HepG2 (cell line): ENCODE data around the gene ACAT2. TPM values are rescaled to one million over a fixed set of nuclear protein-coding genes. Genes with fewer than 3 reads are reported as not detected.

Experiments
- BHLHE40 ChIP-seq: IDR thresholded peaks from 2 replicates; pipeline ENCODE4 v1.6.1; 2011; ENCODE audit warnings: low read length, improper control_type of control experiment
- CBX2 ChIP-seq, 2 experiments: fragments of 200-600 bp in 1 of 2; sonication (generic); formaldehyde crosslinking in 1 of 2; IDR thresholded peaks; 2 replicates each; pipeline versions ENCODE4 v1.7.0 to v1.8.1; 2018 to 2022; ENCODE audit warnings: low read depth in 2 of 2, low read length in 1 of 2, mild to moderate bottlenecking in 1 of 2, missing genetic modification reagents in 1 of 2
- DNMT1 ChIP-seq: sonication (generic); formaldehyde crosslinking; IDR thresholded peaks from 2 replicates; pipeline ENCODE4 v1.5.1; 2020; ENCODE audit warnings: mild to moderate bottlenecking, missing genetic modification reagents
- GFI1 ChIP-seq: sonication (generic); formaldehyde crosslinking; IDR thresholded peaks from 2 replicates; pipeline ENCODE4 v1.5.0; 2020; ENCODE audit warnings: missing genetic modification reagents, mild to moderate bottlenecking, borderline replicate concordance
- GLI4 ChIP-seq: sonication (generic); formaldehyde crosslinking; IDR thresholded peaks from 2 replicates; pipeline ENCODE4 v1.5.1; 2020; ENCODE audit warnings: missing genetic modification reagents, mild to moderate bottlenecking, moderate library complexity, borderline replicate concordance
- HMG20A ChIP-seq: IDR thresholded peaks from 2 replicates; pipeline ENCODE4 v1.6.1; 2016; ENCODE audit warnings: borderline replicate concordance
- MBD4 ChIP-seq: IDR thresholded peaks from 2 replicates; pipeline ENCODE4 v1.6.1; 2012; ENCODE audit warnings: low read length, inconsistent platforms, borderline replicate concordance
- MTF2 ChIP-seq: sonication (generic); formaldehyde crosslinking; IDR thresholded peaks from 2 replicates; pipeline ENCODE4 v1.5.0; 2020; ENCODE audit warnings: missing genetic modification reagents, borderline replicate concordance
- SCMH1 ChIP-seq: sonication (generic); formaldehyde crosslinking; IDR thresholded peaks from 2 replicates; pipeline ENCODE4 v1.9.0; 2021; ENCODE audit warnings: missing genetic modification reagents, mild to moderate bottlenecking, borderline replicate concordance
- SIX1 ChIP-seq: sonication (generic); formaldehyde crosslinking; IDR thresholded peaks from 2 replicates; pipeline ENCODE4 v1.4.0; 2020; ENCODE audit warnings: missing genetic modification reagents, borderline replicate concordance
- SIX4 ChIP-seq: sonication (generic); formaldehyde crosslinking; IDR thresholded peaks from 2 replicates; pipeline ENCODE4 v1.4.0; 2020; ENCODE audit warnings: missing genetic modification reagents
- TFE3 ChIP-seq: IDR thresholded peaks from 2 replicates; pipeline ENCODE4 v1.6.1; 2016
- THAP9 ChIP-seq: sonication (generic); formaldehyde crosslinking; IDR thresholded peaks from 2 replicates; pipeline ENCODE4; 2020; ENCODE audit warnings: missing genetic modification reagents, mild to moderate bottlenecking, borderline replicate concordance
- ZNF331 ChIP-seq: sonication (generic); formaldehyde crosslinking; IDR thresholded peaks from 2 replicates; pipeline ENCODE4 v1.4.0; 2020; ENCODE audit warnings: missing genetic modification reagents
- ZNF44 ChIP-seq: sonication (generic); formaldehyde crosslinking; IDR thresholded peaks from 2 replicates; pipeline ENCODE4 v1.5.1; 2020; ENCODE audit warnings: mild to moderate bottlenecking, missing genetic modification reagents
- ZNF501 ChIP-seq: sonication (generic); formaldehyde crosslinking; IDR thresholded peaks from 2 replicates; pipeline ENCODE4 v1.5.1; 2020; ENCODE audit warnings: mild to moderate bottlenecking, moderate library complexity, missing genetic modification reagents
- ZNF703 ChIP-seq: sonication (generic); formaldehyde crosslinking; IDR thresholded peaks from 2 replicates; pipeline ENCODE4 v1.5.1; 2020; ENCODE audit warnings: missing genetic modification reagents, mild to moderate bottlenecking, moderate library complexity, borderline replicate concordance
- ZXDC ChIP-seq: sonication (generic); formaldehyde crosslinking; IDR thresholded peaks from 2 replicates; pipeline ENCODE4 v1.5.0; 2020; ENCODE audit warnings: mild to moderate bottlenecking, missing genetic modification reagents
- polyA plus RNA-seq, 8 experiments: library from polyadenylated mRNA; depleted of rRNA in 3 of 8; stranded (reverse) in 7 of 8; unstranded in 1 of 8; fragments of >200 nt; fragmentation: Illumina TruSeq in 4 of 8; extraction: Trizol in 4 of 8; gene quantifications; 2 replicates each; pipeline versions ENCODE4 v1.2.1 to v1.2.3, GENCODE V29; 2011 to 2016; ENCODE audit warnings: low read depth in 4 of 8, missing spikeins in 1 of 8, mixed read lengths in 1 of 8; ENCODE audit not compliant: insufficient read depth in 1 of 8
- total RNA-seq, 5 experiments: library from RNA; depleted of rRNA; stranded (reverse); fragments of >200 nt; fragmentation: Illumina TruSeq; extraction: Trizol; gene quantifications; 2 replicates each; pipeline ENCODE4 v1.2.3, GENCODE V29; 2016; ENCODE audit warnings: low read depth in 1 of 5
- TF ChIP-seq, protein P1 (sequence below): sonication (generic); formaldehyde crosslinking; IDR thresholded peaks from 2 replicates; pipeline ENCODE4 v1.4.0; 2020; ENCODE audit warnings: mild to moderate bottlenecking, missing genetic modification reagents

Gene ACAT2
- total and polyA plus RNA-seq, 2 of the 13 experiments (the other 11 are each of a cell fraction or from before 2014, with no cell fraction given): 121 to 534 TPM

DNA sequence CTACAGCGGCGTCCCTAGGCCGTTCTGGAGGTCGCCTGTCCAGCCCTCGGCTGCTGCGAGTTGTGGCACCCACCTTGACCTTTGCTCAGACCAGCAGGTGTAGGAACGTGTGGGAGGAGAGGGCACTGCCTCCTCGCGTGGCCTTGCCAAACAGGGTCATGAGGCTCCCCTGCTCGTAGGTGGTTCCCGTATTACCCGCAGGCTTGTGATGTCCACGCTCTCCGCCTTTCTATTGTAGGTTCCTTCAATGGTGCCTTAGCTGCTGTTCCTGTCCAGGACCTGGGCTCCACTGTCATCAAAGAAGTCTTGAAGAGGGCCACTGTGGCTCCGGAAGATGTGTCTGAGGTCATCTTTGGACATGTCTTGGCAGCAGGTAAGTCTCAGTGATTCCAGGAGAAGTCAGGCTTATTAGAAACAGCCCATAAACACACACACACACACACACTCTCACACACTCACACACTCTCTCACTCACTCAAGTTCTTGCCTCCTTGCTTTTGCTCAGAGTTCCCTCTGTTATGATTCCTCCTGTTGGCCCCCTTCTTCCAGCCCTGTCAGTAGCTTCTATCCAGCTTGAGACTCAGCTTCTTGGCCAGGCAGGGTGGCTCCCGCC lies 942 bp downstream of the ACAT2 start (continued):
- TF ChIP-seq GLI4 (CRISPR knock-in tag) (0 out of 2 replicates have a peak, but pooled peaks have one; percentile 45), TFE3 (CRISPR knock-in tag) (peak; percentile 82), SIX4 (CRISPR knock-in tag) (no peak), THAP9 (peak; percentile 39; the same call in 1 of the 2 replicates), ZNF501 (CRISPR knock-in tag) (0 out of 2 replicates have a peak, but pooled peaks have one; percentile 32), ZNF44 (CRISPR knock-in tag) (0 out of 2 replicates have a peak, but pooled peaks have one; percentile 17), BHLHE40 (peak; percentile 67), SIX1 (0 out of 2 replicates have a peak, but pooled peaks have one; percentile 10), SCMH1 (no peak), GFI1 (CRISPR knock-in tag) (peak; percentile 60; the same call in 1 of the 2 replicates), ZXDC (CRISPR knock-in tag) (peak; percentile 76), ZNF703 (peak; percentile 76; the same call in 1 of the 2 replicates), ZNF331 (CRISPR knock-in tag) (peak; percentile 74), MBD4 (no peak), MTF2 (CRISPR knock-in tag) (no peak), HMG20A (CRISPR knock-in tag) (peak; percentile 60; the same call in 1 of the 2 replicates), CBX2 (IDR thresholded peaks at IDR 0.05; ENCODE audit: low read depth, low read length) (no peak), CBX2 (CRISPR knock-in tag; IDR thresholded peaks at IDR 0.05; ENCODE audit: low read depth) (peak; percentile 86; the same call in 1 of the 2 replicates), DNMT1 (CRISPR knock-in tag) (peak; percentile 88; the same call in 1 of the 2 replicates)
- TF ChIP-seq, protein P1, sequence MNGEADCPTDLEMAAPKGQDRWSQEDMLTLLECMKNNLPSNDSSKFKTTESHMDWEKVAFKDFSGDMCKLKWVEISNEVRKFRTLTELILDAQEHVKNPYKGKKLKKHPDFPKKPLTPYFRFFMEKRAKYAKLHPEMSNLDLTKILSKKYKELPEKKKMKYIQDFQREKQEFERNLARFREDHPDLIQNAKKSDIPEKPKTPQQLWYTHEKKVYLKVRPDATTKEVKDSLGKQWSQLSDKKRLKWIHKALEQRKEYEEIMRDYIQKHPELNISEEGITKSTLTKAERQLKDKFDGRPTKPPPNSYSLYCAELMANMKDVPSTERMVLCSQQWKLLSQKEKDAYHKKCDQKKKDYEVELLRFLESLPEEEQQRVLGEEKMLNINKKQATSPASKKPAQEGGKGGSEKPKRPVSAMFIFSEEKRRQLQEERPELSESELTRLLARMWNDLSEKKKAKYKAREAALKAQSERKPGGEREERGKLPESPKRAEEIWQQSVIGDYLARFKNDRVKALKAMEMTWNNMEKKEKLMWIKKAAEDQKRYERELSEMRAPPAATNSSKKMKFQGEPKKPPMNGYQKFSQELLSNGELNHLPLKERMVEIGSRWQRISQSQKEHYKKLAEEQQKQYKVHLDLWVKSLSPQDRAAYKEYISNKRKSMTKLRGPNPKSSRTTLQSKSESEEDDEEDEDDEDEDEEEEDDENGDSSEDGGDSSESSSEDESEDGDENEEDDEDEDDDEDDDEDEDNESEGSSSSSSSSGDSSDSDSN: peak; percentile 7; the same call in 1 of the 2 replicates
